Endothelial cell (in vitro differentiated cells): ENCODE measurements around the gene VSIG10. TPM values are rescaled to one million over a fixed set of nuclear protein-coding genes. Genes with fewer than 3 reads are reported as not detected.
"Not testable (repeated sequence)": the region's sequence is repeated elsewhere in the genome, so short reads cannot be mapped to it uniquely, and the experiment has no call there.

Source experiments
- DNase-seq: peaks from one replicate; pipeline ENCODE4 v3.0.0; 2021; ENCODE audit warnings: low spot score
- H3K27ac Mint-ChIP-seq: one replicate; pipeline ENCODE4 v1.8.0; 2021; ENCODE audit warnings: mixed read lengths, inconsistent platforms; ENCODE audit not compliant: unreplicated experiment
- H3K27me3 Mint-ChIP-seq: one replicate; pipeline ENCODE4 v1.8.0; 2021; ENCODE audit warnings: mild to moderate bottlenecking, moderate library complexity, mixed read lengths, inconsistent platforms; ENCODE audit not compliant: unreplicated experiment
- H3K36me3 Mint-ChIP-seq: one replicate; pipeline ENCODE4 v1.8.0; 2021; ENCODE audit warnings: mild to moderate bottlenecking, low read depth, mixed read lengths, inconsistent platforms; ENCODE audit not compliant: unreplicated experiment
- H3K4me1 Mint-ChIP-seq: one replicate; pipeline ENCODE4 v1.8.0; 2021; ENCODE audit warnings: mild to moderate bottlenecking, mixed read lengths, inconsistent platforms; ENCODE audit not compliant: unreplicated experiment
- H3K4me3 Mint-ChIP-seq: one replicate; pipeline ENCODE4 v1.8.0; 2021; ENCODE audit warnings: mild to moderate bottlenecking, mixed read lengths, inconsistent platforms; ENCODE audit not compliant: unreplicated experiment
- H3K9me3 Mint-ChIP-seq: one replicate; pipeline ENCODE4 v1.8.0; 2021; ENCODE audit warnings: mixed read lengths, inconsistent platforms; ENCODE audit not compliant: unreplicated experiment
- CTCF ChIP-seq: fragments of 200-600 bp; sonication (generic); IDR thresholded peaks from one replicate; pipeline ENCODE4 v1.5.0; 2021; ENCODE audit warnings: antibody characterized with exemption; ENCODE audit not compliant: unreplicated experiment
- total RNA-seq: library from RNA; stranded (reverse); fragmentation: NEBNext Ultra II Directional; extraction: Animal tissue kit (Norgen Biotek cat#: 25700); gene quantifications from one replicate; pipeline ENCODE4 v1.2.1, GENCODE V29; 2021; ENCODE audit not compliant: unreplicated experiment

VSIG10 gene
- total RNA-seq, 1 donor from 2014 or later, result 65.0 TPM

GRCh38 chr12:118025168-118025567, 78.6 kb downstream of the VSIG10 start:
- H3K27ac Mint-ChIP-seq, result no peak overlapping the region
- TF ChIP-seq CTCF, result no peak
- no peaks in the 10 kb centered on the region for H3K4me1 Mint-ChIP-seq
- no peak for DNase-seq
- H3K4me3 Mint-ChIP-seq, result no peak overlapping the region
- H3K27me3 Mint-ChIP-seq, result peaks cover 5% of the 10 kb centered on the region
- H3K36me3 Mint-ChIP-seq, result peaks cover 18% of the 10 kb centered on the region
- H3K9me3 Mint-ChIP-seq, result no peaks in the 10 kb centered on the region

GRCh38 chr12:118023301-118023860, 80.4 kb downstream of the VSIG10 start:
- Mint-ChIP-seq H3K27ac (no peak overlapping the region), H3K36me3 (peaks cover 18% of the 10 kb centered on the region), H3K4me1 (no peaks in the 10 kb centered on the region), H3K9me3 (no peaks in the 10 kb centered on the region), H3K4me3 (no peak overlapping the region), H3K27me3 (peaks cover 5% of the 10 kb centered on the region)
- TF ChIP-seq CTCF, result no peak
- no peak for DNase-seq

- no peak for TF ChIP-seq CTCF
- no peak for DNase-seq
- Mint-ChIP-seq H3K4me3 (no peak overlapping the region), H3K27ac (no peak overlapping the region), H3K36me3 (peaks cover 16% of the 10 kb centered on the region), H3K27me3 (peaks cover 9% of the 10 kb centered on the region), H3K4me1 (peaks cover 2% of the 10 kb centered on the region), H3K9me3 (no peaks in the 10 kb centered on the region)
These were observed 81.1 kb downstream of the VSIG10 start for GRCh38 chr12:118022728-118023109.

GRCh38 chr12:118022097-118022727, 81.6 kb downstream of the VSIG10 start:
- H3K27me3 Mint-ChIP-seq, H3K27ac Mint-ChIP-seq, H3K9me3 Mint-ChIP-seq, DNase-seq, H3K4me3 Mint-ChIP-seq, H3K4me1 Mint-ChIP-seq: not testable (repeated sequence)
- peaks cover 15% of the 10 kb centered on the region for H3K36me3 Mint-ChIP-seq

- Mint-ChIP-seq H3K4me3 (no peak overlapping the region), H3K36me3 (peaks cover 9% of the 10 kb centered on the region), H3K4me1 (peaks cover 4% of the 10 kb centered on the region), H3K27me3 (peaks cover 6% of the 10 kb centered on the region), H3K9me3 (no peaks in the 10 kb centered on the region), H3K27ac (no peak overlapping the region)
- DNase-seq, result no peak
- no peak for TF ChIP-seq CTCF
These were observed 83.8 kb downstream of the VSIG10 start for GRCh38 chr12:118020036-118020435.
